ENCODE results near the gene MAST1. TPM values are rescaled to one million over a fixed set of nuclear protein-coding genes. Genes with fewer than 3 reads are reported as not detected.

The MAST1 gene
- polyA plus RNA-seq, 2 of the 4 experiments (the other 2 are of a cell fraction) = 1.4 to 2.2 TPM

GRCh38 chr19:12800466-12800770 lies 37.9 kb upstream of the MAST1 start:
- Histone ChIP-seq H3K4me3 (no peak overlapping the region), H3K9me3 (no peaks in the 10 kb centered on the region), H3K27ac (no peak overlapping the region), H3K4me1 (peaks cover 9% of the 10 kb centered on the region), H3K4me2 (no peak overlapping the region)
- WGBS (ENCODE audit: missing lambda C conversion rate) = no CpG with 5 or more reads among the region's 1 CpG
- no peak for TF ChIP-seq HEYL (CRISPR knock-in tag; IDR thresholded peaks at IDR 0.05)
- no peak for TF ChIP-seq TP53 (CRISPR knock-in tag; IDR thresholded peaks at IDR 0.05)
- TF ChIP-seq MAFK (IDR thresholded peaks at IDR 0.05; ENCODE audit: partially characterized antibody) = no peak
- no peak for TF ChIP-seq BCL3 (IDR thresholded peaks at IDR 0.05)
- TF ChIP-seq HDAC2 (IDR thresholded peaks at IDR 0.05) = no peak
- no peak for TF ChIP-seq ZFP36 (IDR thresholded peaks at IDR 0.05; ENCODE audit: borderline replicate concordance, partially characterized antibody)
- no peak for TF ChIP-seq FOSB (CRISPR knock-in tag; IDR thresholded peaks at IDR 0.05)
- TF ChIP-seq RARB (CRISPR knock-in tag; IDR thresholded peaks at IDR 0.05) = no peak
- no peak for TF ChIP-seq EHMT2 (IDR thresholded peaks at IDR 0.05; ENCODE audit: low read depth)
- TF ChIP-seq MAZ (IDR thresholded peaks at IDR 0.05; ENCODE audit: borderline replicate concordance, low read depth, low read length) = no peak
- TF ChIP-seq E2F6 (IDR thresholded peaks at IDR 0.05; ENCODE audit: borderline replicate concordance, low read depth) = no peak
- TF ChIP-seq REST (IDR thresholded peaks at IDR 0.05) = no peak
- TF ChIP-seq ZNF302 (CRISPR knock-in tag; IDR thresholded peaks at IDR 0.05) = no peak
- CTCF ChIA-PET = interaction anchor here (1.3 to 17.4 kb wide), 3 partner anchors 33 to 123 kb away, joined by 3 to 901 read pairs (median 44); partner anchors contain the start of gene HOOK2
- no peak for ATAC-seq
- no peak for FAIRE-seq
- POLR2A ChIA-PET = no interaction called here
- DNase-seq (ENCODE audit: low read depth in 1 of 2, low spot score in 1 of 2) = no peak

- ChIA-PET CTCF (interaction anchor here (17.4 kb wide), 1 partner anchor 34 kb away, joined by 901 read pairs; the partner anchor contains the start of gene HOOK2), POLR2A (no interaction called here)
- Histone ChIP-seq H3K27ac (no peak overlapping the region), H3K4me3 (no peak overlapping the region), H3K4me2 (no peak overlapping the region), H3K4me1 (peaks cover 4% of the 10 kb centered on the region), H3K9me3 (no peaks in the 10 kb centered on the region)
- DNase-seq (ENCODE audit: low read depth in 1 of 2, low spot score in 1 of 2) (no peak), ATAC-seq (no peak), FAIRE-seq (no peak)
- WGBS (ENCODE audit: missing lambda C conversion rate) = 94% methylated on average over 17 of the region's 38 CpGs
- TF ChIP-seq TFCP2L1 (CRISPR knock-in tag; IDR thresholded peaks at IDR 0.05) = no peak
- no peak for TF ChIP-seq NFE2L2 (conservative IDR thresholded peaks at IDR 0.05; ENCODE audit: low read length)
- TF ChIP-seq ZC3H11A (IDR thresholded peaks at IDR 0.05) = no peak
- TF ChIP-seq RNF2 (IDR thresholded peaks at IDR 0.05; ENCODE audit: borderline replicate concordance, low read depth) = no peak
- TF ChIP-seq BCL3 (IDR thresholded peaks at IDR 0.05) = no peak
- TF ChIP-seq HEYL (CRISPR knock-in tag; IDR thresholded peaks at IDR 0.05) = no peak
- no peak for TF ChIP-seq CTCF (IDR thresholded peaks at IDR 0.05)
- no peak for TF ChIP-seq ESRRA (IDR thresholded peaks at IDR 0.05; ENCODE audit: borderline replicate concordance, low read length)
- TF ChIP-seq USF2 (IDR thresholded peaks at IDR 0.05) = no peak
- TF ChIP-seq HOXB5 (CRISPR knock-in tag; IDR thresholded peaks at IDR 0.05) = no peak
- no peak for TF ChIP-seq RFX5 (IDR thresholded peaks at IDR 0.05)
Observed at GRCh38 chr19:12800923-12801465, 37.3 kb upstream of the MAST1 start.

Data from A549 (cell line).